HCT116 (cell line): ENCODE measurements around the gene VCAN. TPM values are rescaled to one million over a fixed set of nuclear protein-coding genes. Genes with fewer than 3 reads are reported as not detected.

Experiments used
- ATAC-seq: fragments of 200-7000 bp; cut with Tn5 transposase; 2 replicates; pipeline ENCODE4 v1.9.1; 2020; ENCODE audit warnings: mild to moderate bottlenecking, moderate library complexity
- BruUV-seq: library from RNA; stranded (reverse); fragments of 400-500 nt; replicated peaks from 2 replicates; lab custom pipeline; 2021; lab: Mats Ljungman, UMichigan
- CTCF ChIA-PET: fragments of 300-600 bp; sonication (Branson Sonifier 250); formaldehyde crosslinking; loops from one replicate; lab custom pipeline; 2021; ENCODE audit warnings: antibody characterized with exemption; lab: Charles Lee
- POLR2A ChIA-PET: fragments of 300-600, 350-600 bp; sonication (Branson Sonifier 250); formaldehyde crosslinking; loops from one replicate; lab custom pipeline; 2021; ENCODE audit warnings: antibody characterized with exemption; lab: Charles Lee
- RAD21 ChIA-PET, 2 experiments: fragments of 300-600 bp; sonication (Branson Sonifier 250); formaldehyde crosslinking; loops; one replicate each; lab custom pipeline; 2023; ENCODE audit warnings: low total read pairs in 2 of 2; ENCODE audit not compliant: uncharacterized antibody in 2 of 2, unreplicated experiment in 2 of 2, low non-redundant PET in 1 of 2; lab: Charles Lee
- DNase-seq: peaks from one replicate; pipeline ENCODE4 v3.0.0-alpha.2; 2010; ENCODE audit warnings: low read depth, low spot score
- H2AFZ ChIP-seq: fragments of 200-600 bp; shearing (Covaris generic), sonication (generic); 2 replicates; pipeline ENCODE4 v1.6.1; 2017; ENCODE audit warnings: low read depth, mixed run types, mixed read lengths, antibody characterized with exemption, low read length; ENCODE audit not compliant: poor library complexity, severe bottlenecking
- H3K27ac ChIP-seq: 2 replicates; pipeline ENCODE4 v1.5.1; 2012; ENCODE audit warnings: low read depth, low read length
- H3K27me3 ChIP-seq: fragments of 200-600 bp; sonication (generic); 2 replicates; pipeline ENCODE4 v1.6.1; 2016; ENCODE audit warnings: mixed run types, low read length, mixed read lengths; ENCODE audit not compliant: insufficient read depth
- H3K36me3 ChIP-seq, 2 experiments: fragments of 200-500 bp in 1 of 2; fragments of 200-600 bp in 1 of 2; sonication (Bioruptor generic) in 1 of 2; sonication (generic) in 1 of 2; 2 replicates each; pipeline versions ENCODE4 v1.5.1 to v1.6.1; 2014 to 2016; ENCODE audit warnings: low read length in 2 of 2, inconsistent platforms in 1 of 2, mixed read lengths in 1 of 2, mixed run types in 1 of 2; ENCODE audit not compliant: insufficient read depth in 2 of 2, control insufficient read depth in 1 of 2
- H3K4me1 ChIP-seq, 2 experiments: fragments of 200-600 bp in 1 of 2; sonication (generic) in 1 of 2; 2 replicates each; pipeline versions ENCODE4 v1.5.1 to v1.6.1; 2012 to 2017; ENCODE audit warnings: low read length in 2 of 2, inconsistent platforms in 1 of 2, mild to moderate bottlenecking in 1 of 2, mixed read lengths in 1 of 2, mixed run types in 1 of 2, moderate library complexity in 1 of 2; ENCODE audit not compliant: insufficient read depth in 2 of 2, control insufficient read depth in 1 of 2
- H3K4me2 ChIP-seq: fragments of 200-600 bp; sonication (generic); 2 replicates; pipeline ENCODE4 v1.6.1; 2017; ENCODE audit warnings: mixed run types, low read length, mixed read lengths
- H3K4me3 ChIP-seq, 2 experiments: fragments of 200-600 bp in 1 of 2; sonication (generic) in 1 of 2; replicated peaks in 1 of 2; 2 replicates each; pipeline ENCODE4 v1.5.1; 2011 to 2016; ENCODE audit warnings: low read length in 2 of 2, control low read depth in 1 of 2, low read depth in 1 of 2, mild to moderate bottlenecking in 1 of 2, mixed read lengths in 1 of 2, mixed run types in 1 of 2
- H3K79me2 ChIP-seq: fragments of 200-600 bp; sonication (generic); 2 replicates; pipeline ENCODE4 v1.6.1; 2017; ENCODE audit warnings: mild to moderate bottlenecking, mixed run types, low read length, moderate library complexity, mixed read lengths; ENCODE audit not compliant: insufficient read depth
- H3K9ac ChIP-seq: fragments of 200-600 bp; sonication (generic); 2 replicates; pipeline ENCODE4 v1.6.1; 2016; ENCODE audit warnings: low read length, mixed read lengths
- H3K9me2 ChIP-seq: fragments of 200-600 bp; sonication (generic), shearing (Covaris generic); 2 replicates; pipeline ENCODE4 v1.6.1; 2017; ENCODE audit warnings: mixed run types, mild to moderate bottlenecking, moderate library complexity; ENCODE audit not compliant: insufficient read depth
- H3K9me3 ChIP-seq, 2 experiments: fragments of 200-500 bp in 1 of 2; fragments of 200-600 bp in 1 of 2; sonication (Bioruptor generic) in 1 of 2; sonication (generic) in 1 of 2; 2 replicates each; pipeline ENCODE4 v1.6.1; 2014 to 2017; ENCODE audit warnings: low read length in 2 of 2, mixed read lengths in 2 of 2, inconsistent platforms in 1 of 2, low read depth in 1 of 2, mild to moderate bottlenecking in 1 of 2, mixed run types in 1 of 2, moderate library complexity in 1 of 2; ENCODE audit not compliant: control insufficient read depth in 1 of 2, insufficient read depth in 1 of 2
- H4K20me1 ChIP-seq: fragments of 200-600 bp; sonication (generic), shearing (Covaris generic); 2 replicates; pipeline ENCODE4 v1.6.1; 2017; ENCODE audit warnings: mixed run types, mild to moderate bottlenecking, moderate library complexity; ENCODE audit not compliant: insufficient read depth
- CEBPB ChIP-seq: IDR thresholded peaks from 2 replicates; pipeline ENCODE4 v1.6.1; 2012; ENCODE audit warnings: low read depth
- ELF1 ChIP-seq: IDR thresholded peaks from 2 replicates; pipeline ENCODE4 v1.6.1; 2012; ENCODE audit warnings: low read depth, borderline replicate concordance
- FOSL1 ChIP-seq: IDR thresholded peaks from 2 replicates; pipeline ENCODE4 v1.6.1; 2012; ENCODE audit warnings: low read depth
- REST ChIP-seq: IDR thresholded peaks from 2 replicates; pipeline ENCODE4 v1.6.1; 2012; ENCODE audit warnings: low read depth
- SP1 ChIP-seq: IDR thresholded peaks from 2 replicates; pipeline ENCODE4 v1.6.1; 2012; ENCODE audit warnings: low read depth
- SRF ChIP-seq: IDR thresholded peaks from 2 replicates; pipeline ENCODE4 v1.6.1; 2012; ENCODE audit warnings: low read depth
- intact Hi-C: fragments of 100-400 bp; cut with micrococcal nuclease; formaldehyde crosslinking; loops from 2 replicates; pipeline ENCODE4 v1.10.0; 2022
- total RNA-seq: library from RNA; stranded (reverse); gene quantifications from one replicate; pipeline ENCODE4 v1.2.1, GENCODE V29; 2021; ENCODE audit not compliant: unreplicated experiment
- TF ChIP-seq, protein P1 (sequence below): IDR thresholded peaks from 2 replicates; pipeline ENCODE4 v1.6.1; 2011; ENCODE audit warnings: mild to moderate bottlenecking, low read length, moderate library complexity; ENCODE audit not compliant: insufficient replicate concordance; ENCODE audit errors: extremely low read depth

The VCAN gene
- total RNA-seq, 1 experiment from 2014 or later, result 49.9 TPM

GRCh38 chr5:83527722-83528438 is 56.3 kb downstream of the VCAN start:
- DNase-seq, result no peak
- H3K27me3 ChIP-seq, result no peaks in the 10 kb centered on the region
- H3K9me3 ChIP-seq, result no peaks in the 10 kb centered on the region
- H2AFZ ChIP-seq, result no peak overlapping the region
- ChIA-PET POLR2A (no interaction called here), RAD21 (no interaction called here), CTCF (no interaction called here)
- no TSS peak for BruUV-seq
- no peaks in the 10 kb centered on the region for H4K20me1 ChIP-seq
- no peak overlapping the region for H3K27ac ChIP-seq
- no peak overlapping the region for H3K9ac ChIP-seq
- no peak overlapping the region for H3K4me3 ChIP-seq
- no peak overlapping the region for H3K4me2 ChIP-seq
- no peaks in the 10 kb centered on the region for H3K36me3 ChIP-seq
- intact Hi-C loops, result no loop called here
- TF ChIP-seq SP1, result no peak
- no peak for TF ChIP-seq CEBPB
- no peak for TF ChIP-seq REST
- TF ChIP-seq, protein P1, sequence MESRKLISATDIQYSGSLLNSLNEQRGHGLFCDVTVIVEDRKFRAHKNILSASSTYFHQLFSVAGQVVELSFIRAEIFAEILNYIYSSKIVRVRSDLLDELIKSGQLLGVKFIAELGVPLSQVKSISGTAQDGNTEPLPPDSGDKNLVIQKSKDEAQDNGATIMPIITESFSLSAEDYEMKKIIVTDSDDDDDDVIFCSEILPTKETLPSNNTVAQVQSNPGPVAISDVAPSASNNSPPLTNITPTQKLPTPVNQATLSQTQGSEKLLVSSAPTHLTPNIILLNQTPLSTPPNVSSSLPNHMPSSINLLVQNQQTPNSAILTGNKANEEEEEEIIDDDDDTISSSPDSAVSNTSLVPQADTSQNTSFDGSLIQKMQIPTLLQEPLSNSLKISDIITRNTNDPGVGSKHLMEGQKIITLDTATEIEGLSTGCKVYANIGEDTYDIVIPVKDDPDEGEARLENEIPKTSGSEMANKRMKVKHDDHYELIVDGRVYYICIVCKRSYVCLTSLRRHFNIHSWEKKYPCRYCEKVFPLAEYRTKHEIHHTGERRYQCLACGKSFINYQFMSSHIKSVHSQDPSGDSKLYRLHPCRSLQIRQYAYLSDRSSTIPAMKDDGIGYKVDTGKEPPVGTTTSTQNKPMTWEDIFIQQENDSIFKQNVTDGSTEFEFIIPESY, result no peak
- no peak for TF ChIP-seq SRF
- TF ChIP-seq FOSL1, result no peak
- no peak for TF ChIP-seq ELF1
- H3K4me1 ChIP-seq, result no peaks in the 10 kb centered on the region
- no peak for ATAC-seq
- H3K9me2 ChIP-seq, result no peaks in the 10 kb centered on the region
- H3K79me2 ChIP-seq, result no peaks in the 10 kb centered on the region
